HEK293 (cell line): ENCODE data around the gene COQ4.

ENCODE experiments used
- CTCF ChIA-PET: fragments of 350-600 bp; formaldehyde crosslinking; extraction: SDS; loops from one replicate; lab custom pipeline; 2021; ENCODE audit warnings: antibody characterized with exemption; lab: Yijun Ruan, JAX
- POLR2A ChIA-PET: fragments of 300-600 bp; formaldehyde crosslinking; extraction: SDS; loops from one replicate; lab custom pipeline; 2020; ENCODE audit warnings: antibody characterized with exemption, inconsistent platforms; lab: Yijun Ruan, JAX
- H3K27ac ChIP-seq: fragments of 200-500 bp; sonication (Bioruptor generic); 2 replicates; pipeline ENCODE4 v1.5.1; 2014; ENCODE audit warnings: low read depth, low read length, control low read depth, inconsistent platforms; ENCODE audit errors: extremely low read depth
- H3K36me3 ChIP-seq, 2 experiments: fragments of 200-500 bp in 1 of 2; sonication (Bioruptor generic) in 1 of 2; 1 replicate in 1 of 2; 2 replicates in 1 of 2; pipeline ENCODE4 v1.5.1; 2014 to 2017; ENCODE audit warnings: inconsistent platforms in 2 of 2, low read length in 2 of 2; ENCODE audit not compliant: control insufficient read depth in 2 of 2, insufficient read depth in 1 of 2
- H3K4me1 ChIP-seq: fragments of 200-500 bp; sonication (Bioruptor generic); 2 replicates; pipeline ENCODE4 v1.5.1; 2014; ENCODE audit warnings: mild to moderate bottlenecking, low read length, inconsistent platforms; ENCODE audit not compliant: control insufficient read depth, insufficient read depth
- H3K4me3 ChIP-seq: 2 replicates; pipeline ENCODE4 v1.5.1; 2011; ENCODE audit warnings: low read depth, mild to moderate bottlenecking, control low read depth, low read length, moderate library complexity
- H3K9me3 ChIP-seq: fragments of 200-500 bp; sonication (Bioruptor generic); 2 replicates; pipeline ENCODE4 v1.5.1; 2014; ENCODE audit warnings: low read depth, low read length, inconsistent platforms; ENCODE audit not compliant: control insufficient read depth, insufficient read depth
- MYNN ChIP-seq: fragments of 450-650 bp; formaldehyde crosslinking; IDR thresholded peaks from 2 replicates; pipeline ENCODE4 v1.5.1; 2016; ENCODE audit warnings: missing biosample characterization, missing genetic modification characterization, borderline replicate concordance
- WT1 ChIP-seq: fragments of 450-650 bp; formaldehyde crosslinking; IDR thresholded peaks from 2 replicates; pipeline ENCODE4 v1.5.1; 2016; ENCODE audit warnings: missing biosample characterization, missing genetic modification characterization
- ZNF157 ChIP-seq: fragments of 450-650 bp; formaldehyde crosslinking; IDR thresholded peaks from 2 replicates; pipeline ENCODE4 v1.5.1; 2016; ENCODE audit warnings: missing biosample characterization, missing genetic modification characterization
- ZNF19 ChIP-seq: fragments of 450-650 bp; formaldehyde crosslinking; IDR thresholded peaks from 2 replicates; pipeline ENCODE4; 2016; ENCODE audit warnings: missing biosample characterization, missing genetic modification characterization, low read depth
- ZNF221 ChIP-seq: fragments of 450-650 bp; formaldehyde crosslinking; IDR thresholded peaks from 2 replicates; pipeline ENCODE4 v1.5.1; 2017; ENCODE audit warnings: missing biosample characterization, missing genetic modification characterization, borderline replicate concordance
- ZNF223 ChIP-seq: fragments of 450-650 bp; formaldehyde crosslinking; IDR thresholded peaks from 2 replicates; pipeline ENCODE4 v1.5.1; 2016; ENCODE audit warnings: missing biosample characterization, missing genetic modification characterization
- ZNF335 ChIP-seq: fragments of 450-650 bp; formaldehyde crosslinking; conservative IDR thresholded peaks from 2 replicates; pipeline ENCODE4 v1.5.1; 2016; ENCODE audit warnings: missing biosample characterization, missing genetic modification characterization
- ZNF48 ChIP-seq: fragments of 450-650 bp; formaldehyde crosslinking; IDR thresholded peaks from 2 replicates; pipeline ENCODE4 v1.5.1; 2016; ENCODE audit warnings: missing biosample characterization, missing genetic modification characterization
- ZNF596 ChIP-seq: fragments of 450-650 bp; IDR thresholded peaks from 2 replicates; pipeline ENCODE4 v1.5.0; 2018; ENCODE audit warnings: missing biosample characterization, mild to moderate bottlenecking, missing genetic modification characterization, moderate library complexity
- ZNF626 ChIP-seq: fragments of 450-650 bp; sonication (Bioruptor Pico); formaldehyde crosslinking; IDR thresholded peaks from 2 replicates; pipeline ENCODE4 v1.5.1; 2018; ENCODE audit warnings: missing biosample characterization, missing genetic modification characterization, inconsistent platforms
- ZNF76 ChIP-seq: fragments of 450-650 bp; formaldehyde crosslinking; IDR thresholded peaks from 2 replicates; pipeline ENCODE4; 2016; ENCODE audit warnings: low read depth, missing biosample characterization, missing genetic modification characterization, borderline replicate concordance
- ZNF837 ChIP-seq: fragments of 450-650 bp; formaldehyde crosslinking; IDR thresholded peaks from 2 replicates; pipeline ENCODE4 v1.5.1; 2016; ENCODE audit warnings: missing biosample characterization, missing genetic modification characterization
- ZSCAN16 ChIP-seq: fragments of 450-650 bp; formaldehyde crosslinking; IDR thresholded peaks from 2 replicates; pipeline ENCODE4 v1.5.1; 2016; ENCODE audit warnings: missing biosample characterization, missing genetic modification characterization
- TF ChIP-seq, protein P1 (sequence below): fragments of 450-650 bp; formaldehyde crosslinking; IDR thresholded peaks from 2 replicates; pipeline ENCODE4 v1.5.1; 2017; ENCODE audit warnings: missing biosample characterization, missing genetic modification characterization
- TF ChIP-seq, protein P2 (sequence below): fragments of 450-650 bp; formaldehyde crosslinking; IDR thresholded peaks from 2 replicates; pipeline ENCODE4 v1.5.1; 2016; ENCODE audit warnings: missing biosample characterization, missing genetic modification characterization, borderline replicate concordance
- TF ChIP-seq, protein P3 (sequence below): fragments of 450-650 bp; formaldehyde crosslinking; IDR thresholded peaks from 2 replicates; pipeline ENCODE4 v1.5.1; 2017; ENCODE audit warnings: missing biosample characterization, missing genetic modification characterization
- TF ChIP-seq, protein P4 (sequence below): fragments of 450-650 bp; formaldehyde crosslinking; IDR thresholded peaks from 2 replicates; pipeline ENCODE4 v1.5.1; 2016; ENCODE audit warnings: missing biosample characterization, missing genetic modification characterization, low read depth

Gene COQ4

DNA sequence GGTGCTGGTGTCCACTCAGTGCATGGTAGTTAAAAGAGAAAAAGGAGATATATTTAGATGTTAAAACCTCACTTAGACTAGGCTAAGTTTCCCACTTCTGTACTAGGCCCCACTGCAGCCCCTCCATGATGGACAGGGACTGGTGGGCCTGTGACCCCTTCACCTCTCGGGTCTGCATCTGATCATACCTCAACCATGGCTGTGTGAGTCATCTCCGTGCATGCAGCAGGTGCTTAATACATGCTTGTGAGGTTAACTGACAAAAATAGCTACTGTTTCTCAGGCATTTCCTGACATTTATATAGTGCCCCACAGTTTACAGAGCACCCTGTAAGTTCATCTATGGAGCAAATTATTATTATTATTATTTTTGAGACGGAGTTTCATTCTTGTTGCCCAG lies 40.1 kb downstream of the COQ4 start:
- H3K27ac ChIP-seq = no peak overlapping the region
- TF ChIP-seq ZNF223 (tag by site-specific recombination) (no peak), WT1 (no peak), ZNF19 (tag by site-specific recombination) (no peak), MYNN (tag by site-specific recombination) (no peak), ZNF626 (no peak), ZNF335 (no peak), ZSCAN16 (tag by site-specific recombination) (no peak), ZNF837 (tag by site-specific recombination) (no peak), ZNF221 (tag by site-specific recombination) (no peak), ZNF48 (tag by site-specific recombination) (no peak), ZNF157 (no peak), ZNF596 (tag by site-specific recombination) (no peak), ZNF76 (tag by site-specific recombination) (no peak)
- TF ChIP-seq, protein P1, sequence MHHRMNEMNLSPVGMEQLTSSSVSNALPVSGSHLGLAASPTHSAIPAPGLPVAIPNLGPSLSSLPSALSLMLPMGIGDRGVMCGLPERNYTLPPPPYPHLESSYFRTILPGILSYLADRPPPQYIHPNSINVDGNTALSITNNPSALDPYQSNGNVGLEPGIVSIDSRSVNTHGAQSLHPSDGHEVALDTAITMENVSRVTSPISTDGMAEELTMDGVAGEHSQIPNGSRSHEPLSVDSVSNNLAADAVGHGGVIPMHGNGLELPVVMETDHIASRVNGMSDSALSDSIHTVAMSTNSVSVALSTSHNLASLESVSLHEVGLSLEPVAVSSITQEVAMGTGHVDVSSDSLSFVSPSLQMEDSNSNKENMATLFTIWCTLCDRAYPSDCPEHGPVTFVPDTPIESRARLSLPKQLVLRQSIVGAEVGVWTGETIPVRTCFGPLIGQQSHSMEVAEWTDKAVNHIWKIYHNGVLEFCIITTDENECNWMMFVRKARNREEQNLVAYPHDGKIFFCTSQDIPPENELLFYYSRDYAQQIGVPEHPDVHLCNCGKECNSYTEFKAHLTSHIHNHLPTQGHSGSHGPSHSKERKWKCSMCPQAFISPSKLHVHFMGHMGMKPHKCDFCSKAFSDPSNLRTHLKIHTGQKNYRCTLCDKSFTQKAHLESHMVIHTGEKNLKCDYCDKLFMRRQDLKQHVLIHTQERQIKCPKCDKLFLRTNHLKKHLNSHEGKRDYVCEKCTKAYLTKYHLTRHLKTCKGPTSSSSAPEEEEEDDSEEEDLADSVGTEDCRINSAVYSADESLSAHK (tag by site-specific recombination) = no peak
- TF ChIP-seq, protein P2, sequence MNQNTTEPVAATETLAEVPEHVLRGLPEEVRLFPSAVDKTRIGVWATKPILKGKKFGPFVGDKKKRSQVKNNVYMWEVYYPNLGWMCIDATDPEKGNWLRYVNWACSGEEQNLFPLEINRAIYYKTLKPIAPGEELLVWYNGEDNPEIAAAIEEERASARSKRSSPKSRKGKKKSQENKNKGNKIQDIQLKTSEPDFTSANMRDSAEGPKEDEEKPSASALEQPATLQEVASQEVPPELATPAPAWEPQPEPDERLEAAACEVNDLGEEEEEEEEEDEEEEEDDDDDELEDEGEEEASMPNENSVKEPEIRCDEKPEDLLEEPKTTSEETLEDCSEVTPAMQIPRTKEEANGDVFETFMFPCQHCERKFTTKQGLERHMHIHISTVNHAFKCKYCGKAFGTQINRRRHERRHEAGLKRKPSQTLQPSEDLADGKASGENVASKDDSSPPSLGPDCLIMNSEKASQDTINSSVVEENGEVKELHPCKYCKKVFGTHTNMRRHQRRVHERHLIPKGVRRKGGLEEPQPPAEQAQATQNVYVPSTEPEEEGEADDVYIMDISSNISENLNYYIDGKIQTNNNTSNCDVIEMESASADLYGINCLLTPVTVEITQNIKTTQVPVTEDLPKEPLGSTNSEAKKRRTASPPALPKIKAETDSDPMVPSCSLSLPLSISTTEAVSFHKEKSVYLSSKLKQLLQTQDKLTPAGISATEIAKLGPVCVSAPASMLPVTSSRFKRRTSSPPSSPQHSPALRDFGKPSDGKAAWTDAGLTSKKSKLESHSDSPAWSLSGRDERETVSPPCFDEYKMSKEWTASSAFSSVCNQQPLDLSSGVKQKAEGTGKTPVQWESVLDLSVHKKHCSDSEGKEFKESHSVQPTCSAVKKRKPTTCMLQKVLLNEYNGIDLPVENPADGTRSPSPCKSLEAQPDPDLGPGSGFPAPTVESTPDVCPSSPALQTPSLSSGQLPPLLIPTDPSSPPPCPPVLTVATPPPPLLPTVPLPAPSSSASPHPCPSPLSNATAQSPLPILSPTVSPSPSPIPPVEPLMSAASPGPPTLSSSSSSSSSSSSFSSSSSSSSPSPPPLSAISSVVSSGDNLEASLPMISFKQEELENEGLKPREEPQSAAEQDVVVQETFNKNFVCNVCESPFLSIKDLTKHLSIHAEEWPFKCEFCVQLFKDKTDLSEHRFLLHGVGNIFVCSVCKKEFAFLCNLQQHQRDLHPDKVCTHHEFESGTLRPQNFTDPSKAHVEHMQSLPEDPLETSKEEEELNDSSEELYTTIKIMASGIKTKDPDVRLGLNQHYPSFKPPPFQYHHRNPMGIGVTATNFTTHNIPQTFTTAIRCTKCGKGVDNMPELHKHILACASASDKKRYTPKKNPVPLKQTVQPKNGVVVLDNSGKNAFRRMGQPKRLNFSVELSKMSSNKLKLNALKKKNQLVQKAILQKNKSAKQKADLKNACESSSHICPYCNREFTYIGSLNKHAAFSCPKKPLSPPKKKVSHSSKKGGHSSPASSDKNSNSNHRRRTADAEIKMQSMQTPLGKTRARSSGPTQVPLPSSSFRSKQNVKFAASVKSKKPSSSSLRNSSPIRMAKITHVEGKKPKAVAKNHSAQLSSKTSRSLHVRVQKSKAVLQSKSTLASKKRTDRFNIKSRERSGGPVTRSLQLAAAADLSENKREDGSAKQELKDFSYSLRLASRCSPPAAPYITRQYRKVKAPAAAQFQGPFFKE = no peak
- TF ChIP-seq, protein P3, sequence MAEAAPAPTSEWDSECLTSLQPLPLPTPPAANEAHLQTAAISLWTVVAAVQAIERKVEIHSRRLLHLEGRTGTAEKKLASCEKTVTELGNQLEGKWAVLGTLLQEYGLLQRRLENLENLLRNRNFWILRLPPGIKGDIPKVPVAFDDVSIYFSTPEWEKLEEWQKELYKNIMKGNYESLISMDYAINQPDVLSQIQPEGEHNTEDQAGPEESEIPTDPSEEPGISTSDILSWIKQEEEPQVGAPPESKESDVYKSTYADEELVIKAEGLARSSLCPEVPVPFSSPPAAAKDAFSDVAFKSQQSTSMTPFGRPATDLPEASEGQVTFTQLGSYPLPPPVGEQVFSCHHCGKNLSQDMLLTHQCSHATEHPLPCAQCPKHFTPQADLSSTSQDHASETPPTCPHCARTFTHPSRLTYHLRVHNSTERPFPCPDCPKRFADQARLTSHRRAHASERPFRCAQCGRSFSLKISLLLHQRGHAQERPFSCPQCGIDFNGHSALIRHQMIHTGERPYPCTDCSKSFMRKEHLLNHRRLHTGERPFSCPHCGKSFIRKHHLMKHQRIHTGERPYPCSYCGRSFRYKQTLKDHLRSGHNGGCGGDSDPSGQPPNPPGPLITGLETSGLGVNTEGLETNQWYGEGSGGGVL = no peak
- TF ChIP-seq, protein P4, sequence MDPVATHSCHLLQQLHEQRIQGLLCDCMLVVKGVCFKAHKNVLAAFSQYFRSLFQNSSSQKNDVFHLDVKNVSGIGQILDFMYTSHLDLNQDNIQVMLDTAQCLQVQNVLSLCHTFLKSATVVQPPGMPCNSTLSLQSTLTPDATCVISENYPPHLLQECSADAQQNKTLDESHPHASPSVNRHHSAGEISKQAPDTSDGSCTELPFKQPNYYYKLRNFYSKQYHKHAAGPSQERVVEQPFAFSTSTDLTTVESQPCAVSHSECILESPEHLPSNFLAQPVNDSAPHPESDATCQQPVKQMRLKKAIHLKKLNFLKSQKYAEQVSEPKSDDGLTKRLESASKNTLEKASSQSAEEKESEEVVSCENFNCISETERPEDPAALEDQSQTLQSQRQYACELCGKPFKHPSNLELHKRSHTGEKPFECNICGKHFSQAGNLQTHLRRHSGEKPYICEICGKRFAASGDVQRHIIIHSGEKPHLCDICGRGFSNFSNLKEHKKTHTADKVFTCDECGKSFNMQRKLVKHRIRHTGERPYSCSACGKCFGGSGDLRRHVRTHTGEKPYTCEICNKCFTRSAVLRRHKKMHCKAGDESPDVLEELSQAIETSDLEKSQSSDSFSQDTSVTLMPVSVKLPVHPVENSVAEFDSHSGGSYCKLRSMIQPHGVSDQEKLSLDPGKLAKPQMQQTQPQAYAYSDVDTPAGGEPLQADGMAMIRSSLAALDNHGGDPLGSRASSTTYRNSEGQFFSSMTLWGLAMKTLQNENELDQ (tag by site-specific recombination) = no peak
- TF ChIP-seq, all 188 proteins: peak for 0
- H3K4me1 ChIP-seq = no peaks in the 10 kb centered on the region
- peaks cover 0 to 12% of the 10 kb centered on the region in 2 experiments; a peak in 1 of 3 replicates for H3K36me3 ChIP-seq
- POLR2A ChIA-PET = interaction anchor here (0.6 to 3.7 kb wide), 7 partner anchors 8 to 203 kb away, joined by 3 to 29 read pairs (median 4); partner anchors contain the start of genes BBLN, CERCAM and URM1
- CTCF ChIA-PET = interaction anchor here (0.5 to 4.5 kb wide), 35 partner anchors 8 to 768 kb away, joined by 3 to 69 read pairs (median 4); partner anchors contain the start of genes CERCAM and URM1
- no peak overlapping the region for H3K4me3 ChIP-seq
- H3K9me3 ChIP-seq = no peaks in the 10 kb centered on the region
